HepG2 (cell line): ENCODE results near the gene HOTAIR. TPM values are rescaled to one million over a fixed set of nuclear protein-coding genes. Genes with fewer than 3 reads are reported as not detected.
A peak's percentile ranks its signal among the peaks of the same experiment; 100 is the strongest.

ENCODE experiments used
- ATAC-seq: fragments of 200-7000 bp; cut with Tn5 transposase; 3 replicates; pipeline ENCODE4 v1.9.1; 2020; ENCODE audit warnings: mild to moderate bottlenecking, moderate library complexity
- BruUV-seq: library from RNA; stranded (reverse); fragments of 400-500 nt; replicated peaks from 2 replicates; lab custom pipeline; 2021; lab: Mats Ljungman, UMichigan
- CTCF ChIA-PET: fragments of 300-600 bp; formaldehyde crosslinking; extraction: SDS; loops from one replicate; lab custom pipeline; 2021; ENCODE audit warnings: low total read pairs, inconsistent platforms, low intra/inter-chr PET ratio; lab: Yijun Ruan, JAX
- POLR2A ChIA-PET: fragments of 350-600 bp; sonication (Branson Sonifier 250); formaldehyde crosslinking; loops from one replicate; lab custom pipeline; 2020; ENCODE audit warnings: antibody characterized with exemption, inconsistent platforms; lab: Yijun Ruan, JAX
- DNase-seq: peaks from one replicate; pipeline ENCODE4 v3.0.0-alpha.2; 2015; ENCODE audit warnings: low spot score
- FAIRE-seq: peaks from 3 replicates; lab custom pipeline; 2011; peaks lifted over from hg19 to GRCh38; lab: Jason Lieb, UNC
- H2AFZ ChIP-seq: one replicate; pipeline ENCODE4 v1.6.1; 2011; ENCODE audit warnings: low read length, inconsistent platforms
- H3K27ac ChIP-seq: fragments of 300-600 bp; 3 replicates; pipeline ENCODE4 v1.8.0; 2011; ENCODE audit warnings: mixed run types, mild to moderate bottlenecking, mixed read lengths, low read length, inconsistent platforms; ENCODE audit not compliant: insufficient read depth; ENCODE audit errors: extremely low read length
- H3K27me3 ChIP-seq, 2 experiments: fragments of 200-600 bp in 1 of 2; 2 replicates in 1 of 2; 3 replicates in 1 of 2; pipeline versions ENCODE4 v1.6.0 to v1.8.0; 2011; ENCODE audit warnings: low read length in 2 of 2, mild to moderate bottlenecking in 2 of 2, moderate library complexity in 2 of 2, inconsistent platforms in 1 of 2; ENCODE audit not compliant: insufficient read depth in 2 of 2, control insufficient read depth in 1 of 2
- H3K36me3 ChIP-seq, 2 experiments: fragments of 200-600 bp in 1 of 2; replicated peaks in 1 of 2; 2 replicates in 1 of 2; 3 replicates in 1 of 2; pipeline versions ENCODE4 v1.5.1 to v1.8.0; 2011; ENCODE audit warnings: low read length in 2 of 2, inconsistent platforms in 1 of 2; ENCODE audit not compliant: insufficient read depth in 2 of 2, control insufficient read depth in 1 of 2
- H3K4me1 ChIP-seq: 2 replicates; pipeline ENCODE4 v1.5.1; 2012; ENCODE audit warnings: low read length, inconsistent platforms; ENCODE audit not compliant: insufficient read depth
- H3K4me2 ChIP-seq: 2 replicates; pipeline ENCODE4 v1.6.0; 2011; ENCODE audit warnings: low read depth, low read length, inconsistent platforms
- H3K4me3 ChIP-seq, 3 experiments: fragments of 200-600 bp in 1 of 3; sonication (generic), shearing (Covaris generic) in 1 of 3; replicated peaks in 1 of 3; 2 replicates each; pipeline ENCODE4 v1.5.1; 2011 to 2016; ENCODE audit warnings: low read length in 3 of 3, inconsistent platforms in 2 of 3, low read depth in 2 of 3, mild to moderate bottlenecking in 2 of 3, control low read depth in 1 of 3, mixed read lengths in 1 of 3; ENCODE audit not compliant: insufficient read depth in 1 of 3
- H3K79me2 ChIP-seq: one replicate; pipeline ENCODE4 v1.6.1; 2011; ENCODE audit warnings: low read length, inconsistent platforms; ENCODE audit not compliant: insufficient read depth
- H3K9ac ChIP-seq: 2 replicates; pipeline ENCODE4 v1.6.0; 2011; ENCODE audit warnings: mild to moderate bottlenecking, low read depth, low read length, inconsistent platforms; ENCODE audit not compliant: insufficient read depth
- H3K9me3 ChIP-seq: 2 replicates; pipeline ENCODE4 v1.5.1; 2012; ENCODE audit warnings: mild to moderate bottlenecking, low read length
- H4K20me1 ChIP-seq: 2 replicates; pipeline ENCODE4 v1.6.0; 2011; ENCODE audit warnings: inconsistent platforms, mild to moderate bottlenecking, low read length, moderate library complexity; ENCODE audit not compliant: insufficient read depth
- EZH2 ChIP-seq: conservative IDR thresholded peaks from 2 replicates; pipeline ENCODE4 v1.6.1; 2012; ENCODE audit warnings: mild to moderate bottlenecking, low read depth, low read length, moderate library complexity
- GLI4 ChIP-seq: sonication (generic); formaldehyde crosslinking; IDR thresholded peaks from 2 replicates; pipeline ENCODE4 v1.5.1; 2020; ENCODE audit warnings: missing genetic modification reagents, mild to moderate bottlenecking, moderate library complexity, borderline replicate concordance
- SMAD1 ChIP-seq: sonication (generic); formaldehyde crosslinking; IDR thresholded peaks from 2 replicates; pipeline ENCODE4 v1.4.0; 2020; ENCODE audit warnings: missing genetic modification reagents, low read depth, mild to moderate bottlenecking, borderline replicate concordance
- TIGD3 ChIP-seq: sonication (generic); formaldehyde crosslinking; IDR thresholded peaks from 2 replicates; pipeline ENCODE4 v1.5.1; 2020; ENCODE audit warnings: mild to moderate bottlenecking, missing genetic modification reagents, borderline replicate concordance
- WGBS: methylation state at CpG from one replicate; pipeline ENCODE4 v1.1.6; 2017; ENCODE audit warnings: low lambda C conversion rate; 5-methylcytosine and 5-hydroxymethylcytosine counted together
- in situ Hi-C: cut with HindIII; loops from 2 replicates; pipeline ENCODE4 v1.10.0; 2017; ENCODE audit warnings: low pct_unique_long_range_greater_than_20kb; ENCODE audit not compliant: extremely low pct_ligation_motif_present
- intact Hi-C: fragments of 100-400 bp; cut with micrococcal nuclease; formaldehyde crosslinking; loops from one replicate; pipeline ENCODE4 v1.10.0; 2022; ENCODE audit not compliant: unreplicated experiment
- polyA plus RNA-seq, 8 experiments: library from polyadenylated mRNA; depleted of rRNA in 3 of 8; stranded (reverse) in 7 of 8; unstranded in 1 of 8; fragments of >200 nt; fragmentation: Illumina TruSeq in 4 of 8; extraction: Trizol in 4 of 8; gene quantifications; 2 replicates each; pipeline versions ENCODE4 v1.2.1 to v1.2.3, GENCODE V29; 2011 to 2016; ENCODE audit warnings: low read depth in 4 of 8, missing spikeins in 1 of 8, mixed read lengths in 1 of 8; ENCODE audit not compliant: insufficient read depth in 1 of 8
- total RNA-seq, 5 experiments: library from RNA; depleted of rRNA; stranded (reverse); fragments of >200 nt; fragmentation: Illumina TruSeq; extraction: Trizol; gene quantifications; 2 replicates each; pipeline ENCODE4 v1.2.3, GENCODE V29; 2016; ENCODE audit warnings: low read depth in 1 of 5

The HOTAIR gene
- total and polyA plus RNA-seq, 2 of the 13 experiments (the other 11 are each of a cell fraction or from before 2014, with no cell fraction given): not detected

DNA sequence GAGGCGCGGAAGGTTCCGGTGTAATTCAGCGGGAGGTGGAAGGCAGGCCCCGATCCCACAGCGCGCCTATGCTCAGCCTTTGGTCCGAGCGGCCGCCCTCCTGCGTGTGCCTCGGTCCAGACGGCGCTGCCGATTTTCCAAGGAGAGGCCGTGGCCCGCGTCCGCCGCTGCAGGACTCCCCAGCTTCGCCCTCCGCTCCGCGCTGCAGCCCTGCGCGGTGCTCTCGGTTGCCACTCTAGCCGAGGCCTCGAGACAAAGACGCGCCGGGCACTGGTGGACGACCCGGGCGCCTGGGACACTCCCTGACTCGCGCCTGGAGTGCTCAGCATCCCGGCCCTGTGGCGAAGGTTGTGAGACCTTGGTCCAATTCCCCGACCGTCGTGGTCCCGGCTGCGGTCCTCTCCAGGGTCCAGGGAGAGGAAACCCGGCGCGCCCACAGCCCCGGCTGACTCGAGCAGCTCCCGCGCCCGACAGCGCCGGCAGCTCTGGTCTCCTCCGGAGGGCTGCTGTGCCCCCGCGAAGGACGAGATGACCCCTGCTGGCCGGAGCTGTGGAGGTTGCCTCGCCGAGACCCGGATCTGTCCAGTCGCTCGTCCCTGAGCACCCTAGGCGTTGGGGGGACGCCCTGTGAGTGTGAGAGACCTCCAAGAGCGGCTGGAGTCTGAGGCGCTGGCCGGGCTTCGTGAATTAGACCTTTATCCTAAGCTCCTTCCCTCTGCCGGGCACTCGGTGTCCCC, 13.6 kb downstream of the HOTAIR start (continued):
- TF ChIP-seq SMAD1 (CRISPR knock-in tag): no peak
- TF ChIP-seq TIGD3: no peak

- no peak overlapping the region for H3K9ac ChIP-seq
- peak; percentile 78; the same call in 1 of the 2 replicates for TF ChIP-seq EZH2
- no peak for TF ChIP-seq GLI4
- TF ChIP-seq, all 625 proteins: peak for 1
- Histone ChIP-seq H3K36me3 (no peaks in the 10 kb centered on the region), H3K9me3 (no peaks in the 10 kb centered on the region), H3K27me3 (peaks cover 24 to 95% of the 10 kb centered on the region in 2 experiments), H4K20me1 (no peaks in the 10 kb centered on the region), H3K4me3 (peak overlapping the region in 1 of 3 experiments; percentile 55; a peak in 1 of 6 replicates), H2AFZ (no peak overlapping the region), H3K4me1 (no peaks in the 10 kb centered on the region), H3K4me2 (peak overlapping the region; percentile 49), H3K27ac (no peak overlapping the region), H3K79me2 (no peaks in the 10 kb centered on the region)
- no peak for FAIRE-seq
- DNase-seq: no peak
- ChIA-PET POLR2A (no interaction called here), CTCF (interaction anchor here (2.1 kb wide), 1 partner anchor 192 kb away, joined by 20 read pairs; no protein-coding TSS in a partner anchor)
- intact Hi-C loops (loop anchor here (1.0 kb wide), 1 partner anchor 193 kb away; no protein-coding TSS in a partner anchor), in situ Hi-C loops (no loop called here)
- 40% methylated on average over 15 of the region's 39 CpGs for WGBS
- no TSS peak for BruUV-seq
- ATAC-seq: no peak
Measured at GRCh38 chr12:53960187-53961024, 14.3 kb downstream of the HOTAIR start.
